GM12878 (cell line): Measurements from ENCODE around the gene TP53I11.

Experiments
- CTCF ChIP-seq, 3 experiments: IDR thresholded peaks in 2 of 3; conservative IDR thresholded peaks in 1 of 3; 2 replicates each; pipeline ENCODE4 v1.5.1; 2011; ENCODE audit warnings: low read depth in 3 of 3, low read length in 3 of 3, mild to moderate bottlenecking in 3 of 3, control low read depth in 2 of 3, moderate library complexity in 2 of 3, inconsistent platforms in 1 of 3, mixed read lengths in 1 of 3; ENCODE audit not compliant: control insufficient read depth in 2 of 3, insufficient read depth in 1 of 3; ENCODE audit errors: extremely low read depth in 1 of 3
- POU2F2 ChIP-seq: IDR thresholded peaks from 3 replicates; pipeline ENCODE4 v1.6.1; 2011; ENCODE audit warnings: low read depth, mild to moderate bottlenecking, low read length, borderline replicate concordance

- TF ChIP-seq CTCF (IDR thresholded peaks at IDR 0.05 in 2 of 3, conservative IDR thresholded peaks at IDR 0.05 in 1 of 3; ENCODE audit: control insufficient read depth in 2 of 3, extremely low read depth in 1 of 3, insufficient read depth in 1 of 3, low read depth in 3 of 3, low read length in 3 of 3) (no peak), POU2F2 (no peak)
Measured at GRCh38 chr11:44928816-44929215, 21.9 kb downstream of the TP53I11 start.
